HG03378 (cell line): ENCODE measurements around the gene ADAM17.
A peak's percentile ranks its signal among the peaks of the same experiment; 100 is the strongest.

Experiments
- ATAC-seq: cut with Tn5 transposase; IDR thresholded peaks from one replicate; pipeline ENCODE4 v1.9.1; 2021; ENCODE audit warnings: mild to moderate bottlenecking, moderate library complexity; ENCODE audit not compliant: unreplicated experiment

The ADAM17 gene

DNA sequence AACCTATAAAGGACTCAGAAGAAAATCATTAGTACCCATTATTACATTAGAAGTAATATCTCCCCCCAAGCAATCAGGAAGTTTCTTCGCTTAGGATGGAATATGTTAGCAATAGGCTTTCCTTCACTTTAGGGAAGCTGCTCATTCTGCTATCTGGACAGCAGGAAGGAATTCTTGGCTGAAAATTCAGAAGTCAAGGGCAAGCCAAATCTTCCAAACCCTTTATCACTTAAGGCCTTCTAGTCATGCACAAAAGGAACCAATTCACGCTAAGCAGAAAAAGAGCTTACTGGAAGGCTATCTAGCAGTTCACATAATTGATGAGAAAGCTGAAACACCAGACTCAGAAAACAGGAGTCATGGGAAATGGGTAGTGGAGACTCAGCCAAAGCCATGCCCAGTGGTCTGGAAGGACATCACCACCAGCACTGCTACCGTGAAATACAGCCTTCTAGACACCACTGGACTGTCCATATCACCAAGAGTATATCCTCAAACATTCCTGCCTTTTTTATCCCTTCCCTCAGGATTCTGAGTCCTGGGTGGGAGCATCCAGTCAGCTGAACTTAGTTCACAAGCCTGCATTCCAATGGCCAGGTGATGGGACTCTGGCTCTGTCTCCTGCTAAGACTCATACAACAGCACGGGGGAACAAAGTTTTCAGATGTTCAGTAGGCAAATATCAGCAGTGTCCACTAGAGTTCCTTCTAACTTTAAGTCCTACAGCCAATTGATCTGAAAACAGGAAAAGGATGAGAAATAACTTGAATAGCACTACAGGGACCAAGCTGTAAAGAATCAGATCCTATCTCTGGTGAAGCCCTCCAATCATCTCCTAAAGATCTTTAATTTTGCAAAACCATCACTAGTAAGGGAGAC, 14.8 kb upstream of the ADAM17 start:
- ATAC-seq = no peak

DNA sequence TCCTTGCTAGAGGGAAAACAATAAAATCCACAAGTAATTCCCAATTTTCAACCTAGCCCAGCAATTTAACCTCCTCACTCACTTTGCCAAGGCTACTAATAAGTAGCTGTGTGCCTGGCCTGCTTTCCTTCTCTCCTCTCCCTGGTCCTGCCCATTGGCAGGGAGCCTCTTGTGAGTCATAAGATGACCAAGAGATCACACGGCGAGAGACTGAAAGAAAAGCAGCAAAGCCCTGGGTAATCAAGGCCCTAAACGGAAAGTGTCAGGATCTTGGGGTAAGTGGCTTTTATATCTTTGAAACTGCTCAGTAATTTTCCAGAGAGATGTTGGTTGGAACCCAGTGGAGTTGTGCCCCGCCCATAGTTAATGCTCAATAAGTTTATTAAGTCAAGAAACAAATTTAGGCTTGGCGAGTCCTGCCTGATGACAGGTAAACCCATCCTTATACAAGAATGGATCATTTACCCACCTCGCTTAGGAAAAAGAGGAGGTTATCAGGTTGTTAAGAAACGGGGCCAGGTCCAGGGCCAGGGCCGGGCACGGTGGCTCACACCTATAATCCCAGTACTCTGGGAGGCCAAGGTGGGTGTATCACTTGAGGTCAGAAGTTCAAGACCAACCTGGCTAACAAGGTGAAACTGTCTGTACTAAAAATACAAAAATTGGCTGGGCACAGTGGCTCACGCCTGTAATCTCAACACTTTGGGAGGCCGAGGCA, 10.0 kb upstream of the ADAM17 start:
- no peak for ATAC-seq

DNA sequence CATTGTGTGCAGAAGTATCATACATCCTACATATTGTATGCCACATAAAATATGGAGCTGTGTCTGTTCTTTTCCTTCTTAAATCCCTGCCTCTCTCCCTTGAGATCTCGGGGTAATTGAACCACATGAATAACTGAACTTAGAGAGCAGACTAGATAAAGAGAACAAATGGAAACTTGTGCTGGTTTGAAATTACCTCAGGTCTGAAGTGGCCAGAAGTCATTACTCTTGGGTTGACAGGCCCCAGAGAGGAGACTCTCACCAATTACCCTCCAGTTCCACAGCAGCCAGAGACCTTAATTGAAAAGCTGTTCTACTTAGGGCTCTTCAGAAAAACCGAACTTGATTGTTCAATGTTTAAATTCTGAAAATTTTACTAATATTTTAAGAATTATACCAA, 5.0 kb upstream of the ADAM17 start:
- no peak for ATAC-seq

DNA sequence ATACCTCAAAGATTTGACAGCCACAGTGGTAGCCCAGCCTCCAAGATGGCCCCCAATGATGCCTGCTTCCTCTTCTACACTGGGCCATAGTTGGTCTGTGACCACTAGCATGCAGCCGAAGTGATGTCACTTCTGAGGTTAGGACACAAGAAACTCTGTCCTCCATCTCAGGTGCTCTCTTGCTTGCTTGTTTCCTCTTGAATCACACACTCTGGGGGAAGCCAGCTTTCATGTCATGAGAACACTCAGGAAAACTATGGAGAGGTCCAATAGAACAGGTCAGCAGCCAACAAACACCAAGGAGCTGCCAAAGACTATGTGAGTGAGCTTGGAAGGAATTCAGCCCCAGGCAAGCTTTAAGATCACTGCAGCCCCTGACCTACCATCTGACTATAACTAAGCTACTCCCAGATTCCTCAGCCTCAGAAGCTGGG, 3.3 kb upstream of the ADAM17 start:
- no peak for ATAC-seq

DNA sequence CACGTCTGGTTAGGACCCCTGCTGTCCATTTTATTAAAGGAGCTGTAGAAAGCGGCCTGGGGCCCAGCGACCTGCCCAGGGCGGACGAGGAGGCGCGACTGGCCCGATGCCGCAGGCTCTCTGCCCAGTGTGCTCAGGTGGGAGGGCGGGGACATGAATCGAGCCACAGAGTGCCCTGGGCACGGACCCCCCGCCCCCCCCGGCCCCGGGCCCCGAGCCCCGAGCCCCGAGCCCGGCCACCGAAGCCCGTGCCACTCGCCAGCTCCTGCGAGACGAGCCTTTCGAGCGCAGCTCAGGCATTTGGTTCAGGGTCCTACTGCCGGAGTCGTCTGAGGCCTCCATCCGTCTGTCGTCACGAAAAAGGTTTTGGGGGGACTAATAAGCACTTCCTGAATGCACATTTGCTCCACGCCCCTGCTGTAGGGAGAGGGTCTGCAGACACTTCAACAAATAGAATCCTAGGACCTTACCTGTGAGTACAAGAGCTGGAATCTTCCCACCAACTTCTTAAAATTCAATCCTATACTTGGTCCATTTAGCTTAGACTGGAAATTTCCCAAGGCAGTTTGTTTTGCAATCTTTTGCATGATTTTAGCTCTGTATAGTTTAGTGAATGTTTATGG, 602 bp upstream of the ADAM17 start:
- peak; percentile 28 for ATAC-seq

DNA sequence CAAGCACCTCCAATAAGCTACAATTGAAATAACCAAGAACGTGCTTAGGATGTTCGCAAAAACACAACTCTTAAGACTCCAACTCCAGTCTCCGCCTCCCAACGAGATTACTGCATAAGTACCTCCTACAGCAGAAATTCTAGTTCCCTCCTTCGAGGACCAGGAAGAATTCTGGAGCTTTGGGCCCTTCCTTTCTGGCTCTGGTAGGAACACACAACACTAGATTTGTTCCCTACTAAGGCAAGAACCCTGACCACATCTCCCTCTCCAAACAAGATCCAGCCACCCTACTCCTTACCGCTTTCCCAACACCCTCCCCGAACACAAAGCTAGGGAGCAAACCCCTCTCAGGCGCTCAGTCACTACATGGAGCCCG, 721 bp downstream of the ADAM17 start:
- ATAC-seq = no peak

DNA sequence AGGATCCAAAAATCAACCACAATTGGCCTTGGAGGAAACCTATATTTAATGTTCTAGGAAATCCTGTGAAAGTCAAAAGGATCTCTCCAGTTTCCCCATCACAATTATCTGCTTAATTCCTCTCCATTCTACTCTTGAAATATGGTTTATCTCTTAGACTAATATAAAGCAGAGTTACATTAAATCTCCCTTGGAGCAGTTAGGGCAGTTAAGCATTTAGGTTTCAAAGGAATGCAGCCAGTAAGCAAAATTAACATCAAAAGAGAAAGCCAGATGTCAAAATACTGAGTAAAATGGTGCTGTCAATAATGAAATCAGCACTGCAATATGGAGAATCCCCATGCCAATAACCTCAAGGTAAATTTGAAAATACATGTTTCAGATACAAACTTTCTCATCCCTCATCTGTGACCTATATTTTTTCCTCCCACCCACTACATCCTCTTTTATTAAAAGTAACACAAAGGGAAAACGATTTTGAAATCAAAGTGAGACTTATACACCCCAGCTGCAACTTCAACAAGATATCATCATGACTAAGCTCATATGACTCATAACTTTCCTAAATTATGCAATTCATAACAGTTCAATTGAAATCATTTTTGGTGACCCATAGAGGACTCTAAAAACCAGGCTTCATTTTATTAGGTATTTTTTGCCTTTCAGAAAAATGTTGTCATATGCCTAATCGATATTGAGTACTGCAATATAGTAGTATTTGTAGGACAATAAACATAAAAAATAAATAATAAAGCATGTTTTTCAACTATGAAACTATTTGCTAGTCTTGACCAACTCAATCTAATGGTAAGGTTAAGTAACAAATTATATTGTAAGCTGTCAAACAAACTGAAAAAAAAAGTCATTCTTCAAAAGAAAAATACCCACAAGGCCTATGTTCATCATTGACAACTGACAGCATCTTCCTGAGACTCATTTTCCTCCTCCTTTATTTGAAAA, 3.1 kb downstream of the ADAM17 start:
- ATAC-seq = no peak

DNA sequence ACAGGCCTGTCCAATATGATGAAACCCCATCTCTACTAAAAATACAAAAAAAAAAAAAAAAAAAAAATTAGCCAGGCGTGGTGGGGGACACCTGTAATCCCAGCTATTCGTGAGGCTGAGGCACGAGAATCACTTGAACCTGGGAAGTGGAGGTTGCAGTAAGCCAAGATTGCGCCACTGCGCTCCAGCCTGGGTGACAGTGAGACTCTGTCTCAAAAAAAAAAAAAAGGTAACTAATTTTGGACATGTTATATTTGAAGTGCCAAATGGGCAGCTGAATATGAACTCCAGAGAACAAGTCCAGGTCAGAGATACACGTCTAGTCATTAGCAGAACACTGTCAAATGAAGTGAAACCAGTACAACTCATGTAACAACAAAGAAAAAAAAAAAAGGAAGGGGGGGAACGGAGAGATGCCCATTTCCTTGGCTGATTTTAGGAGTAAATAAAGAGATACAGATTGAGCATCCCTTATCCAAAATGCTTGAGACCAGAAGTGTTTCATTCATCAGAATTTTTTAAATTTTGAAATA, 4.7 kb downstream of the ADAM17 start:
- ATAC-seq = peak; percentile 26

DNA sequence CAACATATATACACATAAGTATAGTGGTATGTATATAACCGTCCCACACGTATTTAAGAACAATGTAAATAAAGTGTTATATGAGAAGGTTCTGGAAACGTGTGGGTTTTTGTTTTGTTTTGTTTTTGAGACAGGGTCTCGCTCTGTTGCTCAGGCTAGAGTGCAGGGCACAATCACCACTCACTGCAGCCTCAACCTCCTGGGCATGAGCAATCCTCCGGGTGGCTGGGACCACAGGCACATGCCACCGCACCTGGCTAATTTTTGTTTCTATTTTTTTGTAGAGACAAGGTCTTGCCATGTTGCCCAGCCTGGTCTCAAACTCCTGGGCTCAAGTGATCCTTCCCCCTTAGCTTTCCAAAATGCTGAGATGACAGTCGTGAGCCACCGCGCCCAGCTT, 6.2 kb downstream of the ADAM17 start:
- no peak for ATAC-seq

DNA sequence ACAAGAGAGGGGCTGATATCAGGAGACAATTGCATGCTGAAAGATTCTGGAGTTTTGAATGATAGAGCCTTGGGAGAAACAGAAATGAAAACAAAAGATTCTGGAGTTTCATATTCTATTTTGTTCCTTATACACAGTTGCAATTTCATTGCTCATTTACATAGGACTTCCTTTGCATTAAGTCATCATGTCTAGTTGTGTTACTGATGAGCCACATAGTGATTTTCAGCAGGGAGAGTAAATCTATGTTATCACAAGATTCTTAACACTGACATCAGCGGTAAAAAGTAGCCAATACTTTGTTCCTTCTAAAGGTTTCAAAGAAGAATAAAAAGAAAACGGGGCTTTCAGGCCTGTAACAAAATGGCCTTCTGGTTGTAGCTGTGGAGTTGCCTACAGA, 7.1 kb downstream of the ADAM17 start:
- peak; percentile 53 for ATAC-seq

DNA sequence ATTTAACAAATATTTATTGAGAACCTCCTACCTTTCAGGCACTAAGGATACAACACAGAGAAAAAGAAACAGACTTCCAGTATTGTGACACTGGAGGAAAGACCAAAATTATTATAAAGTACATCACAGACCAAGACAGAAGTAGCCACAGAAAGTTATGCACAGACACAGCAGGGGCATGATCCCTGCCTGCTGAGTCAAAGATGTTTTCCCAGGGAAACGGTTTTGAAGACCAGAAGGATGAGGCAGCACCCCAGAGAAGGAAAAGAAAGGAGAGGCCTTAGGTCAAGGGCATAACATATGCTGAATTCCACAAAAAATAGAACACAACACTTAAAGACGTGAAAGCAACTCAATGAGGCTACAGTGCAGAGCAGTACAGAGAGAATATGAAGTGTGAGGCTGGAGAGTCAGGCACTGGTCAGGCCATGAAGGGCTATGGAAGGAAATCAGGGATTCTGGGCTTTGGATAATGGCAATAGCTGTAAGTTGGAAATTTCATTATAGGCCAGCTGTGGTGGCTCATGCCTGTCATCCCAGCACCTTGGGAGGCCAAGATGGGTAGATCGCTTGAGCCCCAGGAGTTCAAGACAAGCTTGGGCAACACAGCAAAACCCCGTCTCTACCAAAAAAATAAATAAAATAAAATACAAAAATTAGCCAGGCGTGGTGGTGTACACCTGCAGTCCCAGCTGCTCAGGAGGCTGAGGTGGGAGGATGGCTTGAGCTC, 8.2 kb downstream of the ADAM17 start:
- no peak for ATAC-seq

DNA sequence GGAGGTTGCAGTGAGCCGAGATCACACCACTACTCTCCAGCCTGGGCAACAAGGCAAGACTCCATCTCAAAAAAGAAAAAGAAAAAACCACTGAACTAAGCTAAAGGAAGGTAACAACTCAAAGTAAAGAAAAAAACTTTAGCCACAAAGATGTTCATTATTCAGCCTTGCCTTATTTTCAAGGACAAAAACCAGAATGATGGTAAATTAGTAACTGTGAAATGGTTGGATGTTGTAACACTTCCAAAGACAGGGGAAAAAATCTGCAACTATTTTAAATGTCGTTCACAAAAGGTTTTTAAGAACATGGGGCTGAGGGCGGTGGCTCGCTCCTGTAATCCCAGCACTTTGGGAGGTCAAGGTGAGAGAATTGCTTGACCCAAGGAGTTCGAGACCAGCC, 10.1 kb downstream of the ADAM17 start:
- no peak for ATAC-seq

DNA sequence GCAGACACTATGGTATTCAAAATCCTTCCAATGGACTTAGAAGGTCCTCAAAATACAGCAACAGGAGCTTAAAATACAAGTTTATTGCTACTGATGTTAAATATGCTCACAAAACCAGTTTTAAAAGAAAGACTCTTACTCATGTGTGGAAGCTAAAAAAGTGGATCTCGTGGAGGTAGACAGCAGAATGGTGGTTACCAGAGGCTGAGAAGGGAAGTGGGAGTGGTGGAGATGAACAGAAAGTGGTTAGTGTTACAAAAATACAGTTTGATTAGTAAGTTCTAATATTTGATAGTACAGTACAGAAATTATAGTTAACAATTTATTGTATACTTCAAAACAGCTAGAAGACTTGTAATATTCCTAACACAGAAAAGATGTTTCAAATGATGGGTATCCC, 12.1 kb downstream of the ADAM17 start:
- ATAC-seq = no peak

DNA sequence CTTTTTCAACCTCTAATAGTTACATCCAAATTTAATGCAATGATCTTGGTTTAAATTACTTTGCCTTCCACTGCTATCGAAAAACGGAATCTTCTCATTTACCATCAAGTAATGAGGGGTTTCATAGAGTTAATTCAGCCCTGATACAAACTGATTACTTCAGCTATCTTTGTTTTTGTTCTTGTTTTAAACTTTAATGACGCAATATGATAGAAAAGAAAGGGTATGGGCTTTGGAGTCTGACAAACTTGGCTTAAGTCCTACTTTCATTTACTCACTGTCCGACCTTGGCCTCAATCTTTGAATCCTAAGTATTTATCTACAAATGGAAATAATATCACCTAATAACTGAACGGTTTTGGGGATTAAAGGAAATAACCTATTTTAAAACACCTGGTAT, 16.1 kb downstream of the ADAM17 start:
- ATAC-seq = no peak

DNA sequence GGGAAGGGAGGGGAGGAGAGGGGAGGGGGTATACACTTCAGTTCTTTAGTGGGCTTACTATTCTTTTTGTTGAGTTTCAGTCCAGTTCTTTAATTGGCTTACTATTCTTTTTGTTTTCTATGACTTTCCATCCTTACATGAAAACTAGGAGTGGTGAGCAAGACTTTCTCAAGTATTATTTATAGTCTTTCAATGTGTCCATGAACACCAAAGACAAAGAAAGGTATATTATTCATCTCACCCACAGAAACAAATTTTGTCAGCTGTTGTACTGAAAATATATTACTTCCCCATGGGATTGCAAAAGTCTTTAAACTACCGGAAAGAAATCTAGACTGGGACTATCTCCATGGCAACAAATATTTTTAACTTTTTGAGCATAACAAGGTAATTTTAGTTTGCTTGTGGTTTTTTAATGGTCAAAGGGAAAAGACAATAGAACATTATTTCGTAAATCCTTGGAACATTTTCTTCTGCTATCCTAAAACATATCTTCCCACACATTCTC, 17.6 kb downstream of the ADAM17 start:
- ATAC-seq = no peak

DNA sequence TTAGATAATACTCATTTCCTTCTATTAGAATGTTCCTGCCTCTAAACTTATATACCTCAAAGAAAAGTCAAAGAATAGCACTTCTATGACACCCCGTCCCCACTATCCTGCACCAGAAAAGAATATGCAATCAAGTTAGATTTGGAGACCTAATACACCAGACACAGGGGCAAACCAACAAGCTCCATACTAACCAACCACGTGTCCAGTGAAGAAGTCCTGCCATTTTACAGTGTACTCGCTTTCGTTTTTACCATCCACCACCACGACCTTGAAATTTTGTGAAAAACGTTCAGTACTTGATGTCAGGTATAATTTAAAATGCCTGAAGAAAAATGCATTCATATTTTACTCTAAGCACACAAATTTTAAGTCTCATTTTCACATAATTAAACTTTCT, 19.1 kb downstream of the ADAM17 start:
- ATAC-seq = no peak

DNA sequence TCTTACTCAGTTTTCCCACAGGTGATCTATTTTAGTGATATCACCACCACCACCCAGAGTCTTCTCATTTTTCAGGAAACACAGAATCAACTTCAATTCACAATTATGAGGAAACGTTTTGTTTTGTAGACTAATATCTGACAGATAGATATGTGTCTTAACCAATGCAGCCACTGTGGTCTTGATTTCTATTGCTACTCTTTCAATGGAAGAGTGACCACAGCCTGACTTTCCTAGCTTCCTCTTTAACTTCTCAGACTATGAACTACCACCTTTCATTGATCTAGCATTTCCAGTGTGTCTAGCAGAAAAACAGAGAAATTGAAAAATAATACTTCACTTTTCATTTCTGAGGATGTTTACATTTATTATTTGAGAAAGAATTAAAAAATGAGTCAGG, 20.5 kb downstream of the ADAM17 start:
- no peak for ATAC-seq

DNA sequence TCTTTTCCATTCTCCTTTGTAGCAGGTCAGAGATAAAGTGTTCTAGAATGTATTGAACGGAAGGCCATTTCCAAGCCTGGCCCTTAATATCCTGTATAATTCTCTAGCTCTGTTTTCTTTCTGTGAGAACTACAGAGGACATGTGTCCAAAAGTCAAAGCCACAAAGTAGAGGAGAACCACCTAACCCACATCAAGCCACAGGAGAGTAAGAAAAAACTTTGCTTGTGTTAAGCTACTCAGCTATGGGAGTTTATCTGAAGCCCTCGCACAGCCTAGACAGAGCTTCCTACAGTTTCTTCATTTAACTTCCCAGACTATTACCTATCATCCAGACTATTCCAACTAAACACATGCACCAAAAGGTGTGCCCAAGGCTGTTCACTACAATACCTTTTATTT, 22.0 kb downstream of the ADAM17 start:
- no peak for ATAC-seq

DNA sequence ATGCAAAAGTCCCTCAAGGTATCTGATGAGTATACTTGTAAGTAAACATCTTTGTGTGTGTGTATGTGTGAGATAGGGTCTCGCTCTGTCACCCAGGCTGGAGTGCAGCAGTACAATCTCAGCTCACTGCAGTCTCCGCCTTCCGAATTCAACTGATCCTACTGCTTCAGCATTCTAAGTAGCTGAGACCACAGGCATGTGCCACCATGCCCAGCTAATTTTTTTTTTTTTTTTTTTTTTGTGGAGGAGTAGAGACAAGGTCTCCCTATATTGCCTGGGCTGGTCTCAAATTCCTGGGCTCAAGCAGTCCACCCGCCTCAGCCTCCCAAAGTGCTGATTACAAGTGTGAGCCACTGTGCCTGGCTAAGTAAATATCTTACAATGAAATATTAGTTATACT, 23.2 kb downstream of the ADAM17 start:
- ATAC-seq = no peak
